ENCODE results near the gene TOPBP1. TPM values are rescaled to one million over a fixed set of nuclear protein-coding genes. Genes with fewer than 3 reads are reported as not detected.

The TOPBP1 gene
- total and polyA plus RNA-seq, 2 donors (not counting 3 experiments of a cell fraction or from before 2014, with no cell fraction given) = 23.3 to 42.2 TPM

- intact Hi-C loops (cut with micrococcal nuclease) = loop anchor here (1.0 kb wide), 1 partner anchor 53 kb away; no protein-coding TSS in a partner anchor
- H3K9ac ChIP-seq (replicated peaks; ENCODE audit: extremely low read depth, insufficient read depth, low read length) = no peak overlapping the region
- DNase-seq (ENCODE audit: low read depth, low spot score) = peak; percentile 89
- H3K9me1 ChIP-seq (replicated peaks; ENCODE audit: control insufficient read depth, extremely low read depth, insufficient read depth, low read length) = no peaks in the 10 kb centered on the region
- ChIA-PET CTCF (interaction anchor here (1.0 to 1.6 kb wide), 3 partner anchors 17 to 180 kb away, joined by 5 to 6 read pairs (median 5); partner anchors contain the start of gene TOPBP1), POLR2A (no interaction called here)
- peak; percentile 47 for TF ChIP-seq FOS (IDR thresholded peaks at IDR 0.05; ENCODE audit: borderline replicate concordance, insufficient read depth, low read length)
- no peak for TF ChIP-seq EZH2 (IDR thresholded peaks at IDR 0.05; ENCODE audit: borderline replicate concordance, low read depth, low read length, severe bottlenecking)
- TF ChIP-seq GATA2 (IDR thresholded peaks at IDR 0.05; ENCODE audit: insufficient read depth, insufficient read length, low read depth, low read length) = peak; percentile 96
- TF ChIP-seq POLR2A (IDR thresholded peaks at IDR 0.05; ENCODE audit: low read depth, low read length) = no peak
- TF ChIP-seq JUN (IDR thresholded peaks at IDR 0.05; ENCODE audit: borderline replicate concordance, insufficient read depth, insufficient read length, low read depth) = peak; percentile 48
- TF ChIP-seq MYC (IDR thresholded peaks at IDR 0.05; ENCODE audit: low read depth, low read length) = no peak
- peak; percentile 73 for TF ChIP-seq POLR2AphosphoS5 (IDR thresholded peaks at IDR 0.05; ENCODE audit: insufficient read depth, low read depth, low read length)
- peak; percentile 68 for FAIRE-seq
- peak overlapping the region; percentile 40 for H3K4me2 ChIP-seq (ENCODE audit: insufficient read depth, low read length)
- no peaks in the 10 kb centered on the region for H3K27me3 ChIP-seq (ENCODE audit: control insufficient read depth in 2 of 2, insufficient read depth in 2 of 2, low read length in 2 of 2)
- no peaks in the 10 kb centered on the region for H4K20me1 ChIP-seq (replicated peaks; ENCODE audit: control insufficient read depth, extremely low read depth, insufficient read depth, low read length)
- H3K9me3 ChIP-seq (replicated peaks; ENCODE audit: control insufficient read depth, insufficient read depth, low read length) = no peaks in the 10 kb centered on the region
- H3K27ac ChIP-seq (ENCODE audit: insufficient read depth, low read depth, low read length) = peak overlapping the region; percentile 36
- peaks cover 37% of the 10 kb centered on the region for H3K4me1 ChIP-seq (ENCODE audit: control insufficient read depth, extremely low read depth, insufficient read depth, low read length)
- H2AFZ ChIP-seq (ENCODE audit: low read depth, low read length) = no peak overlapping the region
- BruUV-seq (replicated peaks) = no TSS peak
- no peak overlapping the region for H3K4me3 ChIP-seq (replicated peaks in 1 of 3; ENCODE audit: insufficient read depth in 1 of 3, low read depth in 1 of 3, low read length in 3 of 3)
- H3K36me3 ChIP-seq (ENCODE audit: control insufficient read depth in 2 of 2, extremely low read depth in 1 of 2, insufficient read depth in 2 of 2, low read length in 2 of 2) = peaks cover 2 to 5% of the 10 kb centered on the region in 2 experiments
- peaks cover 2% of the 10 kb centered on the region for H3K79me2 ChIP-seq (ENCODE audit: control insufficient read depth, insufficient read depth, low read length)
- dilution Hi-C loops (cut with MboI; ENCODE audit: extremely low pct_ligation_motif_present, low sequenced_read_pairs) = no loop called here
Observed at GRCh38 chr3:133644768-133645167, 17.0 kb downstream of the TOPBP1 start.

GRCh38 chr3:133643611-133644010 lies 18.1 kb downstream of the TOPBP1 start:
- no peaks in the 10 kb centered on the region for H3K27me3 ChIP-seq (ENCODE audit: control insufficient read depth in 2 of 2, insufficient read depth in 2 of 2, low read length in 2 of 2)
- peaks cover 2% of the 10 kb centered on the region for H3K79me2 ChIP-seq (ENCODE audit: control insufficient read depth, insufficient read depth, low read length)
- intact Hi-C loops (cut with micrococcal nuclease) = loop anchor here (1.0 kb wide), 1 partner anchor 52 kb away; no protein-coding TSS in a partner anchor
- TF ChIP-seq MAX (IDR thresholded peaks at IDR 0.05; ENCODE audit: insufficient read depth, insufficient read length) (no peak), JUN (IDR thresholded peaks at IDR 0.05; ENCODE audit: borderline replicate concordance, insufficient read depth, insufficient read length, low read depth) (no peak), MYC (IDR thresholded peaks at IDR 0.05; ENCODE audit: low read depth, low read length) (no peak), POLR2AphosphoS5 (IDR thresholded peaks at IDR 0.05; ENCODE audit: insufficient read depth, low read depth, low read length) (no peak), POLR2A (IDR thresholded peaks at IDR 0.05; ENCODE audit: low read depth, low read length) (no peak), GATA2 (IDR thresholded peaks at IDR 0.05; ENCODE audit: insufficient read depth, insufficient read length, low read depth, low read length) (no peak), CTCF (IDR thresholded peaks at IDR 0.05; ENCODE audit: extremely low read depth in 1 of 2, insufficient read depth in 1 of 2, low read depth in 1 of 2, low read length in 2 of 2) (no peak), FOS (IDR thresholded peaks at IDR 0.05; ENCODE audit: borderline replicate concordance, insufficient read depth, low read length) (no peak), EZH2 (IDR thresholded peaks at IDR 0.05; ENCODE audit: borderline replicate concordance, low read depth, low read length, severe bottlenecking) (no peak)
- BruUV-seq (replicated peaks) = no TSS peak
- H3K4me2 ChIP-seq (ENCODE audit: insufficient read depth, low read length) = no peak overlapping the region
- no peak overlapping the region for H3K4me3 ChIP-seq (replicated peaks in 1 of 3; ENCODE audit: insufficient read depth in 1 of 3, low read depth in 1 of 3, low read length in 3 of 3)
- H4K20me1 ChIP-seq (replicated peaks; ENCODE audit: control insufficient read depth, extremely low read depth, insufficient read depth, low read length) = no peaks in the 10 kb centered on the region
- H3K27ac ChIP-seq (ENCODE audit: insufficient read depth, low read depth, low read length) = peak overlapping the region; percentile 36
- H3K9me1 ChIP-seq (replicated peaks; ENCODE audit: control insufficient read depth, extremely low read depth, insufficient read depth, low read length) = no peaks in the 10 kb centered on the region
- no peak overlapping the region for H2AFZ ChIP-seq (ENCODE audit: low read depth, low read length)
- H3K9ac ChIP-seq (replicated peaks; ENCODE audit: extremely low read depth, insufficient read depth, low read length) = no peak overlapping the region
- ChIA-PET POLR2A (no interaction called here), CTCF (interaction anchor here (0.9 to 1.6 kb wide), 3 partner anchors 18 to 179 kb away, joined by 3 to 6 read pairs (median 5); partner anchors contain the start of gene TOPBP1)
- H3K9me3 ChIP-seq (replicated peaks; ENCODE audit: control insufficient read depth, insufficient read depth, low read length) = no peaks in the 10 kb centered on the region
- dilution Hi-C loops (cut with MboI; ENCODE audit: extremely low pct_ligation_motif_present, low sequenced_read_pairs) = no loop called here
- H3K4me1 ChIP-seq (ENCODE audit: control insufficient read depth, extremely low read depth, insufficient read depth, low read length) = peaks cover 37% of the 10 kb centered on the region
- peaks cover 2 to 7% of the 10 kb centered on the region in 2 experiments for H3K36me3 ChIP-seq (ENCODE audit: control insufficient read depth in 2 of 2, extremely low read depth in 1 of 2, insufficient read depth in 2 of 2, low read length in 2 of 2)
- DNase-seq (ENCODE audit: low read depth, low spot score) (no peak), FAIRE-seq (no peak)
